Neural crest cell (in vitro differentiated cells): ENCODE measurements around the gene PPBP. TPM values are rescaled to one million over a fixed set of nuclear protein-coding genes. Genes with fewer than 3 reads are reported as not detected.
A peak's percentile ranks its signal among the peaks of the same experiment; 100 is the strongest.

ENCODE experiments used
- DNase-seq: peaks from one replicate; pipeline ENCODE4 v3.0.0; 2021; ENCODE audit warnings: low read depth, mixed read lengths, low spot score
- H3K27ac Mint-ChIP-seq: one replicate; pipeline ENCODE4 v1.8.0; 2021; ENCODE audit warnings: mild to moderate bottlenecking, mixed read lengths; ENCODE audit not compliant: unreplicated experiment
- H3K27me3 Mint-ChIP-seq: 2 replicates; pipeline ENCODE4 v1.8.0; 2021; ENCODE audit warnings: low read depth, mild to moderate bottlenecking, mixed read lengths
- H3K36me3 Mint-ChIP-seq: 2 replicates; pipeline ENCODE4 v1.8.0; 2021; ENCODE audit warnings: low read depth, mild to moderate bottlenecking, mixed read lengths
- H3K4me1 Mint-ChIP-seq: 2 replicates; pipeline ENCODE4 v1.8.0; 2021; ENCODE audit warnings: mixed read lengths
- H3K4me3 Mint-ChIP-seq: one replicate; pipeline ENCODE4 v1.8.0; 2021; ENCODE audit warnings: mild to moderate bottlenecking, mixed read lengths
- H3K9me3 Mint-ChIP-seq: 2 replicates; pipeline ENCODE4 v1.8.0; 2021; ENCODE audit warnings: mixed read lengths
- total RNA-seq: library from RNA; stranded (reverse); gene quantifications from 2 replicates; pipeline ENCODE4 v1.2.1, GENCODE V29; 2021
- TF ChIP-seq, protein P1 (sequence below): fragments of 200-600 bp; sonication (generic); conservative IDR thresholded peaks from 2 replicates; pipeline ENCODE4 v1.5.0; 2021; ENCODE audit warnings: antibody characterized with exemption, mild to moderate bottlenecking

The PPBP gene
- total RNA-seq, 1 donor from 2014 or later = not detected

DNA sequence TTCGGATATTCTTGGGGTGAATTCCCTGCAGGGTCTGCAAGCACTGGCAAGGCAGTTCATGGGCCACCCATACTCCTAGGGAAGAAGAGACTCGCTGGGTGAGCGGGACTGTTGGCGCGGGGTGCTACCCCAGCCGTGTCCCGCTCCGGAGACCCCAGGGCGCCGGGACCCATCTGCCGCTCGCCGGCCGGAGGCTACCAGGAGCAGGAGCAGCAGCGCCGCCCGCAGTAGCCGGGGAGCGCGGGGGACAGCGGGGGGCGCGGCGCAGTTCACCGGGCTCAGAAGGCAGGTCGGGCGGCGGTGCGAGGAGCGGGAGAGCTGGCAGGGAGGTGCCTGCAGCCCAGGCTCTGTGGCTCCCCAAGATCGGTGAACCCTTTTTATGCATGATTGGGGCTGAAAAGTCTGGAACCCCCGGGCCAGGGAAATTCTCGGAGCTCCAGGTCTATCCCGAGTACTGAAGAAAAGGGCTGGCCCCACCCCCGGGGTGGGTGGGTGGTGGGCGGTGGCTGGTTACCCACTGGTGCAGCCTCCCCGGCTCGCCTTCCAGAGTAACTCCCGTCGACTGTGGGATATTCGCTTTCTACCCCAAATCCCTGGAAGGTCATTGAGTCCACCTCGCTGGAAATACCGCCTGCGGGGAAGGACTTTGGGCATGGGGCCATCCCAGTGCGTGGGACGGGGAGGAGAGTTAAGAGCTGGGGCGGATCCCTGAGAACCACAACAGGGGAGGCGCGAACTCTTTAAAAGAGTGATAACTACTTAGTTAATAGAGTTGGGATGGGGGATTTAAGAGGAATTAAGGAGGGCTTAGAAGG, 43.7 kb downstream of the PPBP start:
- TF ChIP-seq, protein P1, sequence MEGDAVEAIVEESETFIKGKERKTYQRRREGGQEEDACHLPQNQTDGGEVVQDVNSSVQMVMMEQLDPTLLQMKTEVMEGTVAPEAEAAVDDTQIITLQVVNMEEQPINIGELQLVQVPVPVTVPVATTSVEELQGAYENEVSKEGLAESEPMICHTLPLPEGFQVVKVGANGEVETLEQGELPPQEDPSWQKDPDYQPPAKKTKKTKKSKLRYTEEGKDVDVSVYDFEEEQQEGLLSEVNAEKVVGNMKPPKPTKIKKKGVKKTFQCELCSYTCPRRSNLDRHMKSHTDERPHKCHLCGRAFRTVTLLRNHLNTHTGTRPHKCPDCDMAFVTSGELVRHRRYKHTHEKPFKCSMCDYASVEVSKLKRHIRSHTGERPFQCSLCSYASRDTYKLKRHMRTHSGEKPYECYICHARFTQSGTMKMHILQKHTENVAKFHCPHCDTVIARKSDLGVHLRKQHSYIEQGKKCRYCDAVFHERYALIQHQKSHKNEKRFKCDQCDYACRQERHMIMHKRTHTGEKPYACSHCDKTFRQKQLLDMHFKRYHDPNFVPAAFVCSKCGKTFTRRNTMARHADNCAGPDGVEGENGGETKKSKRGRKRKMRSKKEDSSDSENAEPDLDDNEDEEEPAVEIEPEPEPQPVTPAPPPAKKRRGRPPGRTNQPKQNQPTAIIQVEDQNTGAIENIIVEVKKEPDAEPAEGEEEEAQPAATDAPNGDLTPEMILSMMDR = no peak
- Mint-ChIP-seq H3K36me3 (no peaks in the 10 kb centered on the region), H3K27ac (no peak overlapping the region), H3K9me3 (no peaks in the 10 kb centered on the region), H3K27me3 (peaks cover 82% of the 10 kb centered on the region), H3K4me1 (peaks cover 5% of the 10 kb centered on the region), H3K4me3 (peak overlapping the region; percentile 71)
- DNase-seq = no peak

DNA sequence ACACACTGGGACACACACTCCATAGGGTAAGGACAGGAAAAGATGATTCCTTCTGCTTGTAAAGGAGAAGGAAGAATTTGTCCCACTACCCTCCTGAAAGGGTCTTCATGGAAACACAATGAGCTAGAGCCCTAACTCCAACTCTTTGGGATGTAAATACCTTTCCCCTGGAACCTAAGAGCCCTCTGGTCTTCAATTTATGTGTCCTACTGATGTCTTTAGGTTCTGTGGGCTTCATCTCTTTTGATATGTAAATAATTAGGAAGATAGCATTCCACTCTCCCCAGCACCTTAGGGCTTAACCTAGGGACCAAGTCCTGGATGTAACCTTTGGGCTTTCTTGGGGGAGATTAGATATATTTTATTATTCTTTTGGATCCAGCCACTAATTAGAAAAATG, 44.4 kb downstream of the PPBP start:
- DNase-seq = no peak
- H3K9me3 Mint-ChIP-seq = no peaks in the 10 kb centered on the region
- peaks cover 76% of the 10 kb centered on the region for H3K27me3 Mint-ChIP-seq
- TF ChIP-seq, protein P1 = no peak
- H3K4me1 Mint-ChIP-seq = peaks cover 5% of the 10 kb centered on the region
- H3K4me3 Mint-ChIP-seq = peak overlapping the region; percentile 58
- no peak overlapping the region for H3K27ac Mint-ChIP-seq
- no peaks in the 10 kb centered on the region for H3K36me3 Mint-ChIP-seq

DNA sequence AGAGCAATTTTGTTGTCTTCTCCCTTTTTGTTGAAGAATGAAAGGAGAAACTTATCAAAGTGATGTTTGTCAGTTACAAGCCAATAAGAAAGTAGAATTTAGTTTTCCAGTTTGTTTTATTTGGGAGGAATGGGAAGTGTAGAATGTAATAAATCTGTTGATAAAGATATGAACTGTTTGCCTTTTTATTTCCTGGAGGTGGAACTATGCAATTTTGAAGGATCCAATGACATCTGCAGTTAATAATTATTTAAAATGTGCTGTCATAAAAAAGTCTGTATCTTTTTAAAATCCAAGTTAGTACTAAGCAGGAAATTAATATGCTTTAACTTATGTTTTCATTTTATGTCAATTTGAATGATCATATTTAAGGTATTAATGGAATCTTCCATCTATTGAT, 51.0 kb downstream of the PPBP start:
- TF ChIP-seq, protein P1 = no peak
- no peak for DNase-seq
- peaks cover 28% of the 10 kb centered on the region for H3K27me3 Mint-ChIP-seq
- no peaks in the 10 kb centered on the region for H3K4me1 Mint-ChIP-seq
- no peaks in the 10 kb centered on the region for H3K36me3 Mint-ChIP-seq
- no peak overlapping the region for H3K27ac Mint-ChIP-seq
- H3K4me3 Mint-ChIP-seq = no peak overlapping the region
- no peaks in the 10 kb centered on the region for H3K9me3 Mint-ChIP-seq

Other genes with a start within 250 kb of the PPBP start
- not detected in 2 replicates for gene CXCL8, start 247.6 kb downstream of the PPBP start, total RNA-seq
- 0.39 TPM in 1 of 2 replicates, not detected in the other for gene CXCL6, start 151.5 kb downstream of the PPBP start, total RNA-seq
- not detected in 2 replicates for gene PF4V1, start 134.9 kb downstream of the PPBP start, total RNA-seq
- gene CXCL1, start 118.8 kb downstream of the PPBP start, total RNA-seq = not detected in 2 replicates
- gene PF4, start 6.2 kb downstream of the PPBP start, total RNA-seq = not detected in 2 replicates
- gene CXCL5, start 10.5 kb upstream of the PPBP start, total RNA-seq = 0.28 and 0.45 TPM in 2 replicates
- 0.63 and 1.0 TPM in 2 replicates for gene CXCL3, start 50.5 kb upstream of the PPBP start, total RNA-seq
- gene CXCL2, start 111.0 kb upstream of the PPBP start, total RNA-seq = 0.98 and 1.3 TPM in 2 replicates
- 19.3 and 19.9 TPM in 2 replicates for gene MTHFD2L, start 169.9 kb upstream of the PPBP start, total RNA-seq